Eye (tissue), 1 donor: ENCODE results near the gene TBCB.
"Not testable (repeated sequence)": the region's sequence is repeated elsewhere in the genome, so short reads cannot be mapped to it uniquely, and the experiment has no call there.

ENCODE experiments used
- DNase-seq: peaks from one replicate; pipeline ENCODE4 v3.0.0-alpha.2; 2015

TBCB gene

GRCh38 chr19:36103040-36103626 is 12.1 kb upstream of the TBCB start:
- no peak for DNase-seq

GRCh38 chr19:36103842-36104552 is 11.3 kb upstream of the TBCB start:
- no peak for DNase-seq

- DNase-seq: no peak
Observed at GRCh38 chr19:36106441-36106840, 8.8 kb upstream of the TBCB start.

GRCh38 chr19:36106991-36107390 is 8.3 kb upstream of the TBCB start:
- no peak for DNase-seq

- no peak for DNase-seq
Observed at GRCh38 chr19:36108684-36109083, 6.6 kb upstream of the TBCB start.

- no peak for DNase-seq
Observed at GRCh38 chr19:36110487-36111199, 4.6 kb upstream of the TBCB start, which contains the start of gene OVOL3. Gene OVOL3, plus strand, starts transcription at chr19:36111143. Its CDS starts 60 bp downstream, at chr19:36111203.

- DNase-seq: no peak
Observed at GRCh38 chr19:36111200-36111539, 4.1 kb upstream of the TBCB start.

GRCh38 chr19:36112678-36113077 is 2.6 kb upstream of the TBCB start:
- no peak for DNase-seq

GRCh38 chr19:36113425-36113824 is 1.8 kb upstream of the TBCB start:
- DNase-seq: no peak

GRCh38 chr19:36113894-36114720 is 1.2 kb upstream of the TBCB start:
- DNase-seq: no peak

GRCh38 chr19:36114721-36115452 is 381 bp upstream of the TBCB start, which contains the start of gene POLR2I:
Gene POLR2I, minus strand, starts transcription at chr19:36114875. Its CDS starts 19 bp downstream, at chr19:36114856.
- DNase-seq: peak; percentile 100

- no peak for DNase-seq
Observed at GRCh38 chr19:36116344-36116637, 1.0 kb downstream of the TBCB start.

GRCh38 chr19:36120092-36120983 is 5.1 kb downstream of the TBCB start:
- no peak for DNase-seq

- DNase-seq: no peak
Observed at GRCh38 chr19:36120984-36121358, 5.7 kb downstream of the TBCB start.

- no peak for DNase-seq
Observed at GRCh38 chr19:36121486-36122124, 6.3 kb downstream of the TBCB start.

GRCh38 chr19:36125557-36125956 is 10.3 kb downstream of the TBCB start:
- DNase-seq: no peak

- no peak for DNase-seq
Observed at GRCh38 chr19:36128392-36128736, 13.1 kb downstream of the TBCB start.

- DNase-seq: not testable (repeated sequence)
Observed at GRCh38 chr19:36131221-36131620, 16.0 kb downstream of the TBCB start.

GRCh38 chr19:36134867-36135266 is 19.6 kb downstream of the TBCB start:
- DNase-seq: not testable (repeated sequence)

GRCh38 chr19:36136964-36137686 is 21.9 kb downstream of the TBCB start:
- DNase-seq: no peak

GRCh38 chr19:36139120-36139472 is 23.8 kb downstream of the TBCB start:
- DNase-seq: no peak
